Tibial artery (tissue), 4 donors: ENCODE data around the gene C6orf132.

Experiments used
- DNase-seq, 2 donors: peaks; one replicate each; pipeline ENCODE4 v3.0.0-alpha.2; 2019
- H3K27ac ChIP-seq, 2 donors: fragments of 200-600 bp; sonication (generic) in 1 of 2; 1 replicate in 1 of 2; 2 replicates in 1 of 2; pipeline ENCODE4 v1.5.1; 2018 to 2019; ENCODE audit warnings: mild to moderate bottlenecking in 1 of 2
- H3K27me3 ChIP-seq, 2 donors: fragments of 200-600 bp; sonication (generic) in 1 of 2; one replicate each; pipeline versions ENCODE4 v1.5.1 to v1.6.0; 2016 to 2019
- H3K36me3 ChIP-seq, 3 donors: fragments of 200-600 bp; sonication (generic) in 2 of 3; one replicate each; pipeline ENCODE4 v1.5.1; 2016 to 2019; ENCODE audit warnings: mild to moderate bottlenecking in 2 of 3
- H3K4me1 ChIP-seq, 4 donors: fragments of 200-600 bp; sonication (generic) in 2 of 4; 1 replicate in 3 of 4; 2 replicates in 1 of 4; pipeline ENCODE4 v1.5.1; 2016 to 2019
- H3K4me3 ChIP-seq, 2 donors: fragments of 200-600 bp; sonication (generic) in 1 of 2; 1 replicate in 1 of 2; 2 replicates in 1 of 2; pipeline ENCODE4 v1.5.1; 2018 to 2019; ENCODE audit warnings: mild to moderate bottlenecking in 2 of 2
- H3K9me3 ChIP-seq, 3 donors: fragments of 200-600 bp; sonication (generic) in 1 of 3; one replicate each; pipeline ENCODE4 v1.5.1; 2016 to 2019
- intact Hi-C: fragments of 100-400 bp; cut with DNase I; formaldehyde crosslinking; loops from one replicate; pipeline ENCODE4 v1.15.0; 2023; ENCODE audit warnings: low total_unique reads
- TF ChIP-seq, protein P1 (sequence below), 2 experiments: fragments of 200-600 bp in 1 of 2; fragments of 450-650 bp in 1 of 2; IDR thresholded peaks; one replicate each; pipeline ENCODE4 v1.5.1; 2017 to 2019; ENCODE audit warnings: antibody characterized with exemption in 2 of 2, mild to moderate bottlenecking in 1 of 2, moderate library complexity in 1 of 2

Gene C6orf132

DNA sequence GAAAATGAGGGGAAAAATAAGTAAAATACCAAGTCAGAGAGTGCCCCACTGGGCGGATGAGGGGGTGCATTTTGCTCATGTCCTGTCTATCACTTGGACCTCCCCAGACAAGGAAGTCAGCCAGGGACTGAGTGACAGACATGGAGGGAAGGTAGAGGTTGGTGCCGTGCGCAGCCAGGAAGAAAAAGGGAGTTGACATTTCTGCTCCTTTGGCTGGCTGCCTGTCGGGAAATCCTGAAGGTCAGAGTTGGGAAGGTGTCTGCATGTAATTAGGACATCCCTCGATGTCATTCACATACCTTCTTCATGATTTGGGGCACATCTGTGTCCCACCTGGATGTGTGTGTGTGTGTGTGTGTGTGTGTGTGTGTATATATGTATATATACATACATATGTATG is 39.7 kb upstream of the C6orf132 start:
- Histone ChIP-seq H3K9me3 (no peaks in the 10 kb centered on the region), H3K4me1 (no peaks in the 10 kb centered on the region), H3K4me3 (no peak overlapping the region), H3K36me3 (peaks cover 0 to 15% (median 0%) of the 10 kb centered on the region in 3 donors), H3K27me3 (peaks cover 0 to 17% of the 10 kb centered on the region in 2 donors), H3K27ac (no peak overlapping the region)
- TF ChIP-seq, protein P1, sequence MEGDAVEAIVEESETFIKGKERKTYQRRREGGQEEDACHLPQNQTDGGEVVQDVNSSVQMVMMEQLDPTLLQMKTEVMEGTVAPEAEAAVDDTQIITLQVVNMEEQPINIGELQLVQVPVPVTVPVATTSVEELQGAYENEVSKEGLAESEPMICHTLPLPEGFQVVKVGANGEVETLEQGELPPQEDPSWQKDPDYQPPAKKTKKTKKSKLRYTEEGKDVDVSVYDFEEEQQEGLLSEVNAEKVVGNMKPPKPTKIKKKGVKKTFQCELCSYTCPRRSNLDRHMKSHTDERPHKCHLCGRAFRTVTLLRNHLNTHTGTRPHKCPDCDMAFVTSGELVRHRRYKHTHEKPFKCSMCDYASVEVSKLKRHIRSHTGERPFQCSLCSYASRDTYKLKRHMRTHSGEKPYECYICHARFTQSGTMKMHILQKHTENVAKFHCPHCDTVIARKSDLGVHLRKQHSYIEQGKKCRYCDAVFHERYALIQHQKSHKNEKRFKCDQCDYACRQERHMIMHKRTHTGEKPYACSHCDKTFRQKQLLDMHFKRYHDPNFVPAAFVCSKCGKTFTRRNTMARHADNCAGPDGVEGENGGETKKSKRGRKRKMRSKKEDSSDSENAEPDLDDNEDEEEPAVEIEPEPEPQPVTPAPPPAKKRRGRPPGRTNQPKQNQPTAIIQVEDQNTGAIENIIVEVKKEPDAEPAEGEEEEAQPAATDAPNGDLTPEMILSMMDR (IDR thresholded peaks at IDR 0.05), result no peak
- intact Hi-C loops, result no loop called here
- DNase-seq, result no peak

DNA sequence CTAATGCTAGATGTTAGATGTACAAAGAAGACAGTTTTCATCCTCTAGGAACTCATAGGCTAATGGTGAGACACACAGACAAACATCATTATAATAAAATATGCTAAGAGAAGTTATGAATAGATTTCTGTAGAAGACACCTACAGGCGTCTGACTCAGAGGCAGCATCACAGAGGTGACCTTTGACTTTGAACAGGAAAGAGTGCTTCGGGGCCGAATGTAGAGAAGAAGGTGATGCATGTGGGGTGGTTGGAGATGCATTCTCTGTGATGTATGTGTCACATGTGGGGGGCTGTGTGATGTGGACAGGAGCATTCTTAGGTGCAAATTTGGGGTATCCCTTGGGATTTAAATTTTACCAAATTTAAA is 37.5 kb upstream of the C6orf132 start:
- Histone ChIP-seq H3K4me1 (no peaks in the 10 kb centered on the region), H3K36me3 (peaks cover 0 to 4% (median 0%) of the 10 kb centered on the region in 3 donors), H3K27ac (no peak overlapping the region), H3K4me3 (no peak overlapping the region), H3K9me3 (no peaks in the 10 kb centered on the region), H3K27me3 (peaks cover 0 to 17% of the 10 kb centered on the region in 2 donors)
- TF ChIP-seq, protein P1 (IDR thresholded peaks at IDR 0.05), result no peak
- intact Hi-C loops, result no loop called here
- DNase-seq, result no peak

DNA sequence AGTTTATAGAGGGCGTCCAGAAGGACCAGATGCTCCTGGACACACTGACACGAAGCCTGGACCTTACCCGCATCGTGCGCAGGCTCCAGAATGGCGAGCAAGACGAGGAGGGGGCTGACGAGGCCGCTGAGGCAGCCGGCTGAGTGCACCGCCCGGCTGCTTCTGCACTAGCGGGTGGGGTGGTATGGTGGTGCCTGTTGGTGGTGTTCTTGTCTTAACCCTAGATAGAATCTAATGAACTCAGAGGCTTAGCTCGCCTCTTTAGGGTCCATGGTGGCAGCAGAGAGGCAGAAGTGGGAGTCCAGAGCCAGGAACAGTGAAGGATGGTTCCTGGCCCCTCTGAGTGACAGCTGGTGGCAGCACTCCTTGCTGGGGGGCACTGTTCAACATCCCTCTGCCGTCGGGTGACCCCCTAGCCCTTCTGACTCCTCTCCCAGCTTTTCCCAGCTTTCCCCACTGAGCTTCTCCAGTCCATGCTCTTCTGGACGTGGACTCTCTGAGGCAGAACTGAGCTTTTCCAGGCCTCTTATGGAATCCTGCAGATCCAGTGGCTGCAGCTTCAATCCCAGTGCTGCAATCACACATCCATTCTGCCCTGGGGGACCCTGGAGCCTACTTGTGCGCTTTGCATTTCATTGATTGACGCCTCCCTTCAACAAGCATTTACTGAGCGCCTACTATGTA is 37.0 kb upstream of the C6orf132 start:
- no peak overlapping the region for H3K27ac ChIP-seq
- H3K9me3 ChIP-seq, result no peaks in the 10 kb centered on the region
- no peak overlapping the region for H3K4me3 ChIP-seq
- no peaks in the 10 kb centered on the region for H3K36me3 ChIP-seq
- intact Hi-C loops, result no loop called here
- peaks cover 0 to 17% of the 10 kb centered on the region in 2 donors for H3K27me3 ChIP-seq
- no peaks in the 10 kb centered on the region for H3K4me1 ChIP-seq
- TF ChIP-seq, protein P1 (IDR thresholded peaks at IDR 0.05), result no peak
- DNase-seq, result no peak

DNA sequence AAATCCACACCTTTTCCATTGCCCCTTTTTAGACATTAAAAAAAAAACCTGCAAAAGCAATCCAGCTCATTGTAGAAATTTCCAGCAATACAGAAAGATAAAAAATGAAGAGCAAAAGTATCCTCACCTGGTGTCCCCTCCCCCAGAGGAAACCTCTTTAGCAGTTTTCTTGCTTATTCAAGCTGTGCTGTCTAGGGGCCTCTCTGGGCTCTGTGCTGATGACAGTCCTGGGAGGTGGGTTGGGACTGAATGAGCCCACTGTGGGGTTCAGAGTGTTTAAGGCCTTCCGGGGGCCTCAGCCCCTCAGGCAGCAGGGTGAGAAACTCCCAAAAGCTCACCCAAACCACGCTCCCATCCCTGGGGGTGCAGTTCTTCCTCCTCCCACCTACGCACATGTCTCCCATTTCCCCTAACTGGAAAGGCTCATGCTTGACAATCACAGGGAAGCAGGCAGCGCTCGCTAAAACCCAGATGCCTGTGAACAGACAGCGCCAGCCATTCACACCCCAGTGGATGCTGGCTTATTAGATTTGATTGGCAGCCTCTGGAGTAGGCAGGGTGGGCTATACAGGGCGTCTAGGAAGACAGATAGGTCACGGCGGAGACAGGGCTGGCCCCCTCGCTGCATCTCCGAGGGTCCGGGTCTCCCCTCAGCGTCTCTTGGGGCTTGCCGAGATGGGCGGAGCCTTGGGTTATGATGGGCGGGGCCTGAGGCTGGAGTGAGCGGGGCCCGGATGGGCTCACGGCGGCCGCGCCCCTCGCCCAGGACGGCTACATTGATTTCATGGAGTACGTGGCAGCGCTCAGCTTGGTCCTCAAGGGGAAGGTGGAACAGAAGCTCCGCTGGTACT is 35.3 kb upstream of the C6orf132 start:
- H3K4me3 ChIP-seq, result no peak overlapping the region
- H3K36me3 ChIP-seq, result no peaks in the 10 kb centered on the region
- intact Hi-C loops, result no loop called here
- no peak for DNase-seq
- H3K4me1 ChIP-seq, result no peaks in the 10 kb centered on the region
- TF ChIP-seq, protein P1 (IDR thresholded peaks at IDR 0.05), result no peak
- no peaks in the 10 kb centered on the region for H3K9me3 ChIP-seq
- no peak overlapping the region for H3K27ac ChIP-seq
- H3K27me3 ChIP-seq, result peaks cover 0 to 17% of the 10 kb centered on the region in 2 donors

DNA sequence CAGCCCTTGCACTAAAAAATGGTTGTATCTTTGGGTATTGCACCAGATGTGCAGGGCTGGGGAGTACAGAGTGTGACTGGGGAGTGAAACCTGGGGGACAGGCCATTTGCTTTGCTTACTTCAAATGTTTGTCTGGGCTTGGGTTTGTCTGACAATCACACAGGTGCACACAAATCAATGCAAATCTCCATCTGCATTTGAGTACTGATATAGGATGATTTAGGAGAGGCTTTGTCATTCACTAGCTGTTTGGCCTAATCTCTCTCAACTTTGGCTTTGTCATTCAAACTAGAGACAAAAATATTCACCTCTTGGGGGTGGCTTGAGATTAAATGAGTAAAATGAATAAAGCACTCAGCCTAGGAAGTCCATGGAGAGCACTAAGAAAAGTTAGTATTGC is 34.6 kb upstream of the C6orf132 start:
- no peaks in the 10 kb centered on the region for H3K9me3 ChIP-seq

More for the DNA sequence above, 34.6 kb upstream of the C6orf132 start:
- TF ChIP-seq, protein P1 (IDR thresholded peaks at IDR 0.05), result no peak
- no peaks in the 10 kb centered on the region for H3K36me3 ChIP-seq
- H3K4me3 ChIP-seq, result no peak overlapping the region
- H3K27ac ChIP-seq, result no peak overlapping the region
- DNase-seq, result no peak
- H3K4me1 ChIP-seq, result no peaks in the 10 kb centered on the region
- intact Hi-C loops, result no loop called here
- H3K27me3 ChIP-seq, result peaks cover 0 to 17% of the 10 kb centered on the region in 2 donors
